Measurements from ENCODE around the gene COG4. TPM values are rescaled to one million over a fixed set of nuclear protein-coding genes. Genes with fewer than 3 reads are reported as not detected.

Gene COG4
- total RNA-seq, 2 experiments from 2014 or later = 15.9 to 19.3 TPM

- H3K4me1 ChIP-seq (ENCODE audit: insufficient read depth, low read length) = no peaks in the 10 kb centered on the region
- Mint-ChIP-seq H3K4me1 (ENCODE audit: low read depth) (no peaks in the 10 kb centered on the region), H3K27me3 (no peaks in the 10 kb centered on the region), H3K4me3 (no peak overlapping the region), H3K27ac (no peak overlapping the region), H3K9me3 (no peaks in the 10 kb centered on the region), H3K36me3 (ENCODE audit: low read depth) (peaks cover 68% of the 10 kb centered on the region)
- H3K36me3 ChIP-seq (ENCODE audit: insufficient read depth, low read length) = peaks cover 58% of the 10 kb centered on the region
- no peak overlapping the region for H3K27ac ChIP-seq (ENCODE audit: low read depth in 1 of 2, low read length in 2 of 2)
- DNase-seq = no peak
- no peak for ATAC-seq (ENCODE audit: poor library complexity)
- ChIA-PET CTCF (no interaction called here), POLR2A (no interaction called here)
- intact Hi-C loops (cut with DNase I, micrococcal nuclease) = no loop called here
- H3K27me3 ChIP-seq (ENCODE audit: control insufficient read depth in 1 of 2, insufficient read depth in 2 of 2, low read length in 2 of 2) = no peaks in the 10 kb centered on the region
- H3K9me3 ChIP-seq (ENCODE audit: control insufficient read depth in 1 of 2, insufficient read depth in 1 of 2, low read length in 2 of 2) = no peaks in the 10 kb centered on the region
- TF ChIP-seq, protein P1, sequence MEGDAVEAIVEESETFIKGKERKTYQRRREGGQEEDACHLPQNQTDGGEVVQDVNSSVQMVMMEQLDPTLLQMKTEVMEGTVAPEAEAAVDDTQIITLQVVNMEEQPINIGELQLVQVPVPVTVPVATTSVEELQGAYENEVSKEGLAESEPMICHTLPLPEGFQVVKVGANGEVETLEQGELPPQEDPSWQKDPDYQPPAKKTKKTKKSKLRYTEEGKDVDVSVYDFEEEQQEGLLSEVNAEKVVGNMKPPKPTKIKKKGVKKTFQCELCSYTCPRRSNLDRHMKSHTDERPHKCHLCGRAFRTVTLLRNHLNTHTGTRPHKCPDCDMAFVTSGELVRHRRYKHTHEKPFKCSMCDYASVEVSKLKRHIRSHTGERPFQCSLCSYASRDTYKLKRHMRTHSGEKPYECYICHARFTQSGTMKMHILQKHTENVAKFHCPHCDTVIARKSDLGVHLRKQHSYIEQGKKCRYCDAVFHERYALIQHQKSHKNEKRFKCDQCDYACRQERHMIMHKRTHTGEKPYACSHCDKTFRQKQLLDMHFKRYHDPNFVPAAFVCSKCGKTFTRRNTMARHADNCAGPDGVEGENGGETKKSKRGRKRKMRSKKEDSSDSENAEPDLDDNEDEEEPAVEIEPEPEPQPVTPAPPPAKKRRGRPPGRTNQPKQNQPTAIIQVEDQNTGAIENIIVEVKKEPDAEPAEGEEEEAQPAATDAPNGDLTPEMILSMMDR (IDR thresholded peaks at IDR 0.05) = no peak
- H3K4me3 ChIP-seq (ENCODE audit: low read length) = no peak overlapping the region
Measured at GRCh38 chr16:70495425-70496182, 27.8 kb downstream of the COG4 start.

- CTCF ChIA-PET = interaction anchor here (0.7 kb wide), 2 partner anchors 23 to 261 kb away, joined by 3 to 5 read pairs; no protein-coding TSS in a partner anchor
- H3K27ac Mint-ChIP-seq = no peak overlapping the region
Measured at GRCh38 chr16:70494777-70495176, 28.6 kb downstream of the COG4 start.

GRCh38 chr16:70494202-70494770 is 29.1 kb downstream of the COG4 start:
- Mint-ChIP-seq H3K9me3 (no peaks in the 10 kb centered on the region), H3K36me3 (ENCODE audit: low read depth) (peaks cover 75% of the 10 kb centered on the region), H3K27me3 (no peaks in the 10 kb centered on the region), H3K27ac (no peak overlapping the region), H3K4me3 (no peak overlapping the region), H3K4me1 (ENCODE audit: low read depth) (no peaks in the 10 kb centered on the region)
- H3K4me3 ChIP-seq (ENCODE audit: low read length) = no peak overlapping the region
- DNase-seq = peak in 1 of 14 experiments; percentile 14
- ChIA-PET POLR2A (interaction anchor here (0.8 kb wide), 1 partner anchor 115 kb away, joined by 3 read pairs; no protein-coding TSS in a partner anchor), CTCF (interaction anchor here (0.7 kb wide), 2 partner anchors 23 to 261 kb away, joined by 3 to 5 read pairs; no protein-coding TSS in a partner anchor)
- peaks cover 65% of the 10 kb centered on the region for H3K36me3 ChIP-seq (ENCODE audit: insufficient read depth, low read length)
- H3K9me3 ChIP-seq (ENCODE audit: control insufficient read depth in 1 of 2, insufficient read depth in 1 of 2, low read length in 2 of 2) = no peaks in the 10 kb centered on the region
- no peak overlapping the region for H3K27ac ChIP-seq (ENCODE audit: low read depth in 1 of 2, low read length in 2 of 2)
- TF ChIP-seq, protein P1 (IDR thresholded peaks at IDR 0.05) = no peak
- intact Hi-C loops (cut with DNase I, micrococcal nuclease) = no loop called here
- H3K4me1 ChIP-seq (ENCODE audit: insufficient read depth, low read length) = no peaks in the 10 kb centered on the region
- H3K27me3 ChIP-seq (ENCODE audit: control insufficient read depth in 1 of 2, insufficient read depth in 2 of 2, low read length in 2 of 2) = no peaks in the 10 kb centered on the region
- ATAC-seq (ENCODE audit: poor library complexity) = no peak

More at GRCh38 chr16:70494777-70495176, 28.6 kb downstream of the COG4 start:
- no peaks in the 10 kb centered on the region for H3K9me3 Mint-ChIP-seq
- DNase-seq (no peak), ATAC-seq (ENCODE audit: poor library complexity) (no peak)
- Histone ChIP-seq H3K9me3 (ENCODE audit: control insufficient read depth in 1 of 2, insufficient read depth in 1 of 2, low read length in 2 of 2) (no peaks in the 10 kb centered on the region), H3K4me3 (ENCODE audit: low read length) (no peak overlapping the region), H3K36me3 (ENCODE audit: insufficient read depth, low read length) (peaks cover 61% of the 10 kb centered on the region), H3K27ac (ENCODE audit: low read depth in 1 of 2, low read length in 2 of 2) (no peak overlapping the region), H3K4me1 (ENCODE audit: insufficient read depth, low read length) (no peaks in the 10 kb centered on the region), H3K27me3 (ENCODE audit: control insufficient read depth in 1 of 2, insufficient read depth in 2 of 2, low read length in 2 of 2) (no peaks in the 10 kb centered on the region)
- no peaks in the 10 kb centered on the region for H3K4me1 Mint-ChIP-seq (ENCODE audit: low read depth)
- intact Hi-C loops (cut with DNase I, micrococcal nuclease) = no loop called here
- H3K36me3 Mint-ChIP-seq (ENCODE audit: low read depth) = peaks cover 71% of the 10 kb centered on the region
- POLR2A ChIA-PET = interaction anchor here (0.8 kb wide), 1 partner anchor 115 kb away, joined by 3 read pairs; no protein-coding TSS in a partner anchor
- H3K4me3 Mint-ChIP-seq = no peak overlapping the region
- TF ChIP-seq, protein P1 (IDR thresholded peaks at IDR 0.05) = no peak
- H3K27me3 Mint-ChIP-seq = no peaks in the 10 kb centered on the region
